Mesodermal cell (in vitro differentiated cells): ENCODE results near the gene ZSCAN20.

Experiments
- H3K27ac ChIP-seq: 2 replicates; pipeline ENCODE4 v1.7.0; 2013; ENCODE audit warnings: mild to moderate bottlenecking, low read depth, low read length, moderate library complexity; ENCODE audit not compliant: severe bottlenecking
- H3K36me3 ChIP-seq: 2 replicates; pipeline ENCODE4 v1.7.1; 2013; ENCODE audit warnings: mild to moderate bottlenecking, low read length, moderate library complexity; ENCODE audit not compliant: control insufficient read depth, insufficient read depth
- H3K4me1 ChIP-seq: one replicate; pipeline ENCODE4 v1.7.1; 2013; ENCODE audit warnings: mild to moderate bottlenecking, low read length; ENCODE audit not compliant: insufficient read depth, control insufficient read depth, poor library complexity, severe bottlenecking
- H3K4me3 ChIP-seq: 2 replicates; pipeline ENCODE4 v1.7.0; 2013; ENCODE audit warnings: low read length, control low read depth, mild to moderate bottlenecking; ENCODE audit not compliant: insufficient read depth, poor library complexity, severe bottlenecking; ENCODE audit errors: extremely low read depth
- H3K9me3 ChIP-seq: 2 replicates; pipeline ENCODE4 v1.7.1; 2013; ENCODE audit warnings: mild to moderate bottlenecking, low read length, moderate library complexity; ENCODE audit not compliant: control insufficient read depth
- WGBS, 2 experiments: methylation state at CpG; one replicate each; pipeline ENCODE4 v1.1.5; 2013; ENCODE audit warnings: missing lambda C conversion rate in 2 of 2; ENCODE audit not compliant: insufficient coverage in 2 of 2; 5-methylcytosine and 5-hydroxymethylcytosine counted together

The ZSCAN20 gene

GRCh38 chr1:33464552-33464951 lies 7.9 kb upstream of the ZSCAN20 start:
- peaks cover 22% of the 10 kb centered on the region for H3K4me1 ChIP-seq
- H3K36me3 ChIP-seq = no peaks in the 10 kb centered on the region
- no peak overlapping the region for H3K4me3 ChIP-seq
- no peak overlapping the region for H3K27ac ChIP-seq
- WGBS, 2 experiments = 100% methylated on average over 1 to 2 of the region's 3 CpGs
- H3K9me3 ChIP-seq = no peaks in the 10 kb centered on the region

GRCh38 chr1:33465316-33465715 lies 7.1 kb upstream of the ZSCAN20 start:
- Histone ChIP-seq H3K36me3 (no peaks in the 10 kb centered on the region), H3K4me1 (peaks cover 22% of the 10 kb centered on the region), H3K27ac (no peak overlapping the region), H3K9me3 (no peaks in the 10 kb centered on the region), H3K4me3 (no peak overlapping the region)
- WGBS, 2 experiments = 94 to 100% methylated on average over 1 to 2 of the region's 2 CpGs

- H3K9me3 ChIP-seq = no peaks in the 10 kb centered on the region
- H3K27ac ChIP-seq = no peak overlapping the region
- WGBS, 2 experiments = 89 to 98% methylated on average over 5 to 6 of the region's 6 CpGs
- no peak overlapping the region for H3K4me3 ChIP-seq
- no peaks in the 10 kb centered on the region for H3K36me3 ChIP-seq
- peaks cover 29% of the 10 kb centered on the region for H3K4me1 ChIP-seq
Measured at GRCh38 chr1:33466159-33466558, 6.3 kb upstream of the ZSCAN20 start.

GRCh38 chr1:33468011-33468410 lies 4.4 kb upstream of the ZSCAN20 start:
- 96 to 100% methylated on average over 4 of the region's 4 CpGs for WGBS, 2 experiments

GRCh38 chr1:33468531-33468930 lies 3.9 kb upstream of the ZSCAN20 start:
- H3K4me3 ChIP-seq = no peak overlapping the region
- WGBS, 2 experiments = 86 to 94% methylated on average over 4 of the region's 4 CpGs

More at GRCh38 chr1:33468011-33468410, 4.4 kb upstream of the ZSCAN20 start:
- Histone ChIP-seq H3K4me3 (no peak overlapping the region), H3K4me1 (peaks cover 34% of the 10 kb centered on the region), H3K9me3 (no peaks in the 10 kb centered on the region), H3K27ac (no peak overlapping the region), H3K36me3 (no peaks in the 10 kb centered on the region)

GRCh38 chr1:33468967-33469366 lies 3.5 kb upstream of the ZSCAN20 start:
- no peaks in the 10 kb centered on the region for H3K36me3 ChIP-seq
- no peaks in the 10 kb centered on the region for H3K9me3 ChIP-seq
- 96 to 100% methylated on average over 2 of the region's 3 CpGs for WGBS, 2 experiments
- H3K27ac ChIP-seq = no peak overlapping the region
- H3K4me3 ChIP-seq = no peak overlapping the region
- peaks cover 34% of the 10 kb centered on the region for H3K4me1 ChIP-seq

More at GRCh38 chr1:33468531-33468930, 3.9 kb upstream of the ZSCAN20 start:
- Histone ChIP-seq H3K9me3 (no peaks in the 10 kb centered on the region), H3K27ac (no peak overlapping the region), H3K36me3 (no peaks in the 10 kb centered on the region), H3K4me1 (peaks cover 34% of the 10 kb centered on the region)

- Histone ChIP-seq H3K4me1 (peaks cover 34% of the 10 kb centered on the region), H3K36me3 (no peaks in the 10 kb centered on the region), H3K4me3 (no peak overlapping the region), H3K27ac (no peak overlapping the region), H3K9me3 (no peaks in the 10 kb centered on the region)
- WGBS, 2 experiments = no CpG with 5 or more reads among the region's 2 CpGs
Measured at GRCh38 chr1:33469691-33470090, 2.8 kb upstream of the ZSCAN20 start.

- peaks cover 34% of the 10 kb centered on the region for H3K4me1 ChIP-seq
Measured at GRCh38 chr1:33470495-33471012, 1.9 kb upstream of the ZSCAN20 start.

GRCh38 chr1:33471416-33471815 lies 1.0 kb upstream of the ZSCAN20 start:
- Histone ChIP-seq H3K4me3 (no peak overlapping the region), H3K9me3 (no peaks in the 10 kb centered on the region), H3K4me1 (peaks cover 34% of the 10 kb centered on the region), H3K27ac (no peak overlapping the region), H3K36me3 (no peaks in the 10 kb centered on the region)
- 95 to 98% methylated on average over 4 of the region's 4 CpGs for WGBS, 2 experiments

More at GRCh38 chr1:33470495-33471012, 1.9 kb upstream of the ZSCAN20 start:
- H3K36me3 ChIP-seq = no peaks in the 10 kb centered on the region
- no peaks in the 10 kb centered on the region for H3K9me3 ChIP-seq
- H3K4me3 ChIP-seq = no peak overlapping the region
- H3K27ac ChIP-seq = peak overlapping the region; percentile 58
- WGBS, 2 experiments = 1 to 26% methylated on average over 5 to 7 of the region's 11 CpGs

DNA sequence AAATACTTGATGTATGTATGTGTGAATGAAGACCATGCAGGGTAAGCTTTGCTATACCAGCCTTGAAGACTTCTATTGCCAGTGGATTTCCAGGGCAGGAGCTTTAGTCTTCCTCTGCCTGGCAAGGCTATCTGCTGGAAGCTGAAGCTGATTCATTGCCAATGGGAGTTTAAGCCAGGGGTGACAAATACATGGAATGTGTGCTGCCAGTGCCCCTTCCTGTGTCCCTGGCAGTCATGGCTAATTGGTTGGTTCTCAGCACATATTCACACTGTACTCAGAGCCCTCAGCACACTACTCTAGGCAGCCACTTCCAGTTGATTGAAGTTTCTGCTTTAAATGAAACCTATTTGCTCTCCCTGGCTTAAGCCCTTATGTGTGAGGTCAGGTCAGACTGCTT lies 1.5 kb downstream of the ZSCAN20 start:
- H3K9me3 ChIP-seq = no peaks in the 10 kb centered on the region
- H3K4me3 ChIP-seq = no peak overlapping the region
- peaks cover 24% of the 10 kb centered on the region for H3K4me1 ChIP-seq
- H3K27ac ChIP-seq = no peak overlapping the region
- H3K36me3 ChIP-seq = peaks cover 5% of the 10 kb centered on the region

GRCh38 chr1:33477451-33477850 lies 5.0 kb downstream of the ZSCAN20 start:
- Histone ChIP-seq H3K27ac (no peak overlapping the region), H3K4me1 (no peaks in the 10 kb centered on the region), H3K9me3 (no peaks in the 10 kb centered on the region), H3K4me3 (no peak overlapping the region), H3K36me3 (peaks cover 31% of the 10 kb centered on the region)
- WGBS, 2 experiments = no CpG with 5 or more reads among the region's 4 CpGs
